PC-3 (cell line): ENCODE measurements around the gene IDH3A. TPM values are rescaled to one million over a fixed set of nuclear protein-coding genes. Genes with fewer than 3 reads are reported as not detected.

ENCODE experiments used
- ATAC-seq: fragments of 200-7000 bp; cut with Tn5 transposase; 2 replicates; pipeline ENCODE4 v1.9.1; 2020; ENCODE audit warnings: mild to moderate bottlenecking, moderate library complexity
- BruUV-seq: library from RNA; stranded (reverse); fragments of 400-500 nt; replicated peaks from 2 replicates; lab custom pipeline; 2021; lab: Mats Ljungman, UMichigan
- CTCF ChIA-PET: fragments of 300-600 bp; sonication (Branson Sonifier 250); formaldehyde crosslinking; loops from one replicate; lab custom pipeline; 2022; ENCODE audit warnings: antibody characterized with exemption; lab: Charles Lee
- POLR2A ChIA-PET: fragments of 300-600 bp; sonication (Branson Sonifier 250); formaldehyde crosslinking; loops from one replicate; lab custom pipeline; 2022; ENCODE audit warnings: antibody characterized with exemption; ENCODE audit not compliant: unreplicated experiment; lab: Charles Lee
- DNase-seq: peaks from one replicate; pipeline ENCODE4 v3.0.0-alpha.2; 2015
- H2AFZ ChIP-seq: fragments of 300-600 bp; sonication (generic); 2 replicates; pipeline ENCODE4 v1.6.0; 2016; ENCODE audit warnings: antibody characterized with exemption, low read length
- H3F3A ChIP-seq: fragments of 300-600 bp; sonication (generic); one replicate; pipeline ENCODE4 v1.6.0; 2017; ENCODE audit warnings: antibody characterized with exemption, low read length, control low read depth, mild to moderate bottlenecking; ENCODE audit not compliant: unreplicated experiment
- H3K27ac ChIP-seq: fragments of 300-600 bp; sonication (generic); 2 replicates; pipeline ENCODE4 v1.5.1; 2016; ENCODE audit warnings: mild to moderate bottlenecking, low read length
- H3K27me3 ChIP-seq: fragments of 300-600 bp; sonication (generic); 2 replicates; pipeline ENCODE4 v1.6.1; 2016; ENCODE audit warnings: low read length, mixed read lengths
- H3K36me3 ChIP-seq: fragments of 300-600 bp; sonication (generic); 2 replicates; pipeline ENCODE4 v1.6.1; 2016; ENCODE audit warnings: low read depth, mixed run types, low read length, mixed read lengths
- H3K4me1 ChIP-seq: fragments of 300-600 bp; sonication (generic); 2 replicates; pipeline ENCODE4 v1.5.1; 2016; ENCODE audit warnings: low read length; ENCODE audit not compliant: insufficient read depth
- H3K4me2 ChIP-seq: fragments of 300-600 bp; sonication (generic); 2 replicates; pipeline ENCODE4 v1.6.0; 2016; ENCODE audit warnings: low read length
- H3K4me3 ChIP-seq: fragments of 300-600 bp; sonication (generic); 2 replicates; pipeline ENCODE4 v1.5.1; 2016; ENCODE audit warnings: mild to moderate bottlenecking, low read length, mixed read lengths
- H3K79me2 ChIP-seq: fragments of 300-600 bp; sonication (generic); 2 replicates; pipeline ENCODE4 v1.6.1; 2017; ENCODE audit warnings: low read length, mixed read lengths
- H3K9ac ChIP-seq: fragments of 300-600 bp; sonication (generic); 2 replicates; pipeline ENCODE4 v1.6.0; 2016; ENCODE audit warnings: mild to moderate bottlenecking, low read length
- H3K9me2 ChIP-seq: fragments of 300-600 bp; sonication (generic); replicated peaks from 2 replicates; pipeline ENCODE4 v1.6.1; 2016; ENCODE audit warnings: mixed run types, low read length, mixed read lengths
- H3K9me3 ChIP-seq: fragments of 300-600 bp; sonication (generic); 2 replicates; pipeline ENCODE4 v1.6.1; 2016; ENCODE audit warnings: low read length, mixed read lengths
- H4K20me1 ChIP-seq: fragments of 300-600 bp; sonication (generic); 2 replicates; pipeline ENCODE4 v1.6.1; 2016; ENCODE audit warnings: low read length, mixed read lengths
- EZH2 ChIP-seq: fragments of 300-600 bp; sonication (generic); IDR thresholded peaks from one replicate; pipeline ENCODE4 v1.6.1; 2017; ENCODE audit warnings: antibody characterized with exemption, mild to moderate bottlenecking, low read length; ENCODE audit not compliant: unreplicated experiment
- EZH2phosphoT487 ChIP-seq: fragments of 300-600 bp; sonication (generic); IDR thresholded peaks from 2 replicates; pipeline ENCODE4 v1.6.1; 2018; ENCODE audit warnings: mild to moderate bottlenecking, antibody characterized with exemption, low read length, borderline replicate concordance
- intact Hi-C: fragments of 100-400 bp; cut with micrococcal nuclease; formaldehyde crosslinking; loops from 2 replicates; pipeline ENCODE4 v1.9.0; 2023
- total RNA-seq: library from RNA; depleted of rRNA; stranded (reverse); fragments of >200 nt; gene quantifications from 2 replicates; pipeline ENCODE4 v1.2.3, GENCODE V29; 2014
- TF ChIP-seq, protein P1 (sequence below): fragments of 300-600 bp; sonication (generic); conservative IDR thresholded peaks from 2 replicates; pipeline ENCODE4 v1.5.1; 2017; ENCODE audit warnings: antibody characterized with exemption, low read depth, mild to moderate bottlenecking, low read length

The IDH3A gene
- total RNA-seq, 1 experiment from 2014 or later = 78.8 TPM

DNA sequence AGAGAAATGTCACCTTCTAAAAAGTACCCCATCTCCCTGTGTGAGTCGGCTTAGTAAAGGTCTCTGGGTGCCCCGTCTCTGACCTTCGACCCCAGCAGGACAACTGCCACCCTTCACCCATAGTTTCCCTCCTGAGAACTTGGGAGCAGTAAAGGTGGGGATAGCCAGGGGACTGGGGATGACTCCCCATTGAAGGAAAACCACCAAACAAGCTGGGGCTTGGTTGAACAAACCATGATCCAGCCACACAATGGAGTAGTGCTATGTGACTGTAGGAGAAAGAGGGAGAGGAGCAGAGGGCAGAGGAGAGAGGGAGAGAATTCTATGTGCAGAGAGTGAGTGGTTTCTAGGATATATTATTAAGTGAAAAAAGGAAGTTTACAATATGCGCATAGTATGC, 33.7 kb downstream of the IDH3A start:
- no peak for ATAC-seq
- intact Hi-C loops = no loop called here

DNA sequence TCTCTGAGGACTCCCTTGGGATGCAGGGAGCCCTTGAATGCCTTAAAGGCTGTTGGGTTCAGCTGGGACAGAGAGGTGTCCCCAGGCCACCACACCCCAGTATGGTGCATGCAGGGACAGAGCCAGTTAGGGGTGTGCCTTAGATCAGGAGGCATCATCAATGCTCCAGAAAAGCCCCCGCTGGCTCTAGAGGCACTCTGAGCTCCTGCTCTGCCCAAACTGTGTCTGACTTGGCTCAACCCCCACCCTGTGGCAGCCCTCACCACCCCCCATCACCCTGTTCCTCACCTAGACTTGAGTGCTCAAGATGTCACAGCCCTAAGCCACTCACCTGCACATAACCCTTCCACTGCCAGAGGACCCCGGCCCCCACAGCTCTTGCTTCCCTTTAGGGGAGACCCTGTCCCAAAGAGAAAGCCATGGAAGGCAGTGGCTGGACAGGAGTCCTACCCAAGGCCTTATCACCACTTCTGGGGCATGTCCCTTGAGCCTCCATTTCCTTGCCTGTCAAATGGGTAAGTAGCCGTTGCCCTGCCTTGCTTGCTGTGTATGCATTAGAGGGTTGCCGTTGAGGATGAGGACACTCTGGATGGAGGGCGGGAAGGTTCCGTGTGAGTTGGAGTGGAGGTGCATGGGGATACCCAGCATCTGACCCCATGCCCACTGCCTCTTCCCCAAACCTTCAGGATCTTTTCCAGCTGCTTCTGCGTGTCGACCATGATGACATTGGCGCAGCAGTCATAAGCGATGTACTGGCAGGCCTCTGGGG, 43.8 kb downstream of the IDH3A start:
- Histone ChIP-seq H3K4me3 (no peak overlapping the region), H3K27ac (no peak overlapping the region), H3K9me2 (no peaks in the 10 kb centered on the region), H3K36me3 (no peaks in the 10 kb centered on the region), H3F3A (no peaks in the 10 kb centered on the region), H3K79me2 (no peaks in the 10 kb centered on the region), H3K9me3 (no peaks in the 10 kb centered on the region), H4K20me1 (no peaks in the 10 kb centered on the region), H3K4me1 (no peaks in the 10 kb centered on the region), H3K27me3 (no peaks in the 10 kb centered on the region), H3K4me2 (no peak overlapping the region), H2AFZ (no peak overlapping the region), H3K9ac (no peak overlapping the region)
- intact Hi-C loops = no loop called here
- ATAC-seq (no peak), DNase-seq (no peak)
- no TSS peak for BruUV-seq
- TF ChIP-seq, protein P1, sequence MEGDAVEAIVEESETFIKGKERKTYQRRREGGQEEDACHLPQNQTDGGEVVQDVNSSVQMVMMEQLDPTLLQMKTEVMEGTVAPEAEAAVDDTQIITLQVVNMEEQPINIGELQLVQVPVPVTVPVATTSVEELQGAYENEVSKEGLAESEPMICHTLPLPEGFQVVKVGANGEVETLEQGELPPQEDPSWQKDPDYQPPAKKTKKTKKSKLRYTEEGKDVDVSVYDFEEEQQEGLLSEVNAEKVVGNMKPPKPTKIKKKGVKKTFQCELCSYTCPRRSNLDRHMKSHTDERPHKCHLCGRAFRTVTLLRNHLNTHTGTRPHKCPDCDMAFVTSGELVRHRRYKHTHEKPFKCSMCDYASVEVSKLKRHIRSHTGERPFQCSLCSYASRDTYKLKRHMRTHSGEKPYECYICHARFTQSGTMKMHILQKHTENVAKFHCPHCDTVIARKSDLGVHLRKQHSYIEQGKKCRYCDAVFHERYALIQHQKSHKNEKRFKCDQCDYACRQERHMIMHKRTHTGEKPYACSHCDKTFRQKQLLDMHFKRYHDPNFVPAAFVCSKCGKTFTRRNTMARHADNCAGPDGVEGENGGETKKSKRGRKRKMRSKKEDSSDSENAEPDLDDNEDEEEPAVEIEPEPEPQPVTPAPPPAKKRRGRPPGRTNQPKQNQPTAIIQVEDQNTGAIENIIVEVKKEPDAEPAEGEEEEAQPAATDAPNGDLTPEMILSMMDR = no peak
- no peak for TF ChIP-seq EZH2phosphoT487
- TF ChIP-seq EZH2 = no peak
- CTCF ChIA-PET = no interaction called here
- POLR2A ChIA-PET = no interaction called here

More for the DNA sequence above, 33.7 kb downstream of the IDH3A start:
- Histone ChIP-seq H3F3A (no peaks in the 10 kb centered on the region), H3K4me3 (no peak overlapping the region), H3K9me2 (no peaks in the 10 kb centered on the region), H3K27me3 (no peaks in the 10 kb centered on the region), H3K79me2 (no peaks in the 10 kb centered on the region), H2AFZ (no peak overlapping the region), H3K27ac (no peak overlapping the region), H4K20me1 (no peaks in the 10 kb centered on the region), H3K4me2 (no peak overlapping the region), H3K4me1 (no peaks in the 10 kb centered on the region), H3K9me3 (no peaks in the 10 kb centered on the region), H3K9ac (no peak overlapping the region), H3K36me3 (no peaks in the 10 kb centered on the region)
- POLR2A ChIA-PET = no interaction called here
- no peak for DNase-seq
- CTCF ChIA-PET = no interaction called here
- no TSS peak for BruUV-seq
- no peak for TF ChIP-seq EZH2phosphoT487
- TF ChIP-seq, protein P1 = no peak
- TF ChIP-seq EZH2 = no peak
